Caco-2 (cell line): ENCODE results near the gene TUBA1A. TPM values are rescaled to one million over a fixed set of nuclear protein-coding genes. Genes with fewer than 3 reads are reported as not detected.

Experiments
- BruUV-seq: library from RNA; stranded (reverse); fragments of 400-500 nt; replicated peaks from 2 replicates; lab custom pipeline; 2021; lab: Mats Ljungman, UMichigan
- CTCF ChIA-PET: fragments of 300-600 bp; sonication (Branson Sonifier 250); formaldehyde crosslinking; loops from one replicate; lab custom pipeline; 2022; ENCODE audit warnings: antibody characterized with exemption; lab: Charles Lee
- POLR2A ChIA-PET: fragments of 300-600 bp; sonication (Branson Sonifier 250); formaldehyde crosslinking; loops from one replicate; lab custom pipeline; 2022; ENCODE audit warnings: antibody characterized with exemption; lab: Charles Lee
- DNase-seq, 2 experiments: peaks; one replicate each; pipeline versions ENCODE4 v3.0.0 to v3.0.0-alpha.2; 2020 to 2022
- H3K27me3 ChIP-seq: replicated peaks from 2 replicates; pipeline ENCODE4 v1.6.0; 2011; ENCODE audit warnings: low read length; ENCODE audit not compliant: control insufficient read depth, insufficient read depth
- H3K36me3 ChIP-seq: 2 replicates; pipeline ENCODE4 v1.5.1; 2011; ENCODE audit warnings: low read length; ENCODE audit not compliant: control insufficient read depth, insufficient read depth
- H3K4me1 ChIP-seq: fragments of 250-450 bp; sonication (Bioruptor Pico); 2 replicates; pipeline ENCODE4 v1.5.1; 2020; ENCODE audit warnings: mild to moderate bottlenecking
- H3K4me3 ChIP-seq: 2 replicates; pipeline ENCODE4 v1.5.1; 2011; ENCODE audit warnings: low read depth, mild to moderate bottlenecking, control low read depth, low read length
- H3K9me3 ChIP-seq: fragments of 250-450 bp; sonication (Bioruptor Pico); 2 replicates; pipeline ENCODE4 v1.5.1; 2020; ENCODE audit warnings: mild to moderate bottlenecking, moderate library complexity
- H3K27ac Mint-ChIP-seq: one replicate; pipeline ENCODE4 v1.8.0; 2022; ENCODE audit warnings: mixed read lengths; ENCODE audit not compliant: unreplicated experiment
- H3K27me3 Mint-ChIP-seq: one replicate; pipeline ENCODE4 v1.8.0; 2022; ENCODE audit warnings: mixed read lengths; ENCODE audit not compliant: insufficient read depth, unreplicated experiment
- H3K36me3 Mint-ChIP-seq: one replicate; pipeline ENCODE4 v1.8.0; 2022; ENCODE audit warnings: mild to moderate bottlenecking, mixed read lengths; ENCODE audit not compliant: insufficient read depth, unreplicated experiment
- H3K4me1 Mint-ChIP-seq: one replicate; pipeline ENCODE4 v1.8.0; 2022; ENCODE audit warnings: low read depth, mixed read lengths; ENCODE audit not compliant: unreplicated experiment
- H3K4me3 Mint-ChIP-seq: one replicate; pipeline ENCODE4 v1.8.0; 2022; ENCODE audit warnings: mild to moderate bottlenecking, moderate library complexity, mixed read lengths; ENCODE audit not compliant: unreplicated experiment
- H3K9me3 Mint-ChIP-seq: one replicate; pipeline ENCODE4 v1.8.0; 2022; ENCODE audit warnings: mixed read lengths; ENCODE audit not compliant: unreplicated experiment
- CTCF ChIP-seq, 2 experiments: fragments of 200-600 bp in 1 of 2; IDR thresholded peaks; 1 replicate in 1 of 2; 2 replicates in 1 of 2; pipeline versions ENCODE4 v1.5.1 to v1.8.0; 2011 to 2022; ENCODE audit warnings: antibody characterized with exemption in 1 of 2, control low read depth in 1 of 2, inconsistent platforms in 1 of 2, low read depth in 1 of 2, low read length in 1 of 2, mild to moderate bottlenecking in 1 of 2, moderate library complexity in 1 of 2; ENCODE audit not compliant: insufficient read depth in 1 of 2, severe bottlenecking in 1 of 2, unreplicated experiment in 1 of 2
- intact Hi-C: fragments of 100-400 bp; cut with micrococcal nuclease; formaldehyde crosslinking; loops from one replicate; pipeline ENCODE4 v1.10.0; 2022; ENCODE audit not compliant: unreplicated experiment
- total RNA-seq: library from RNA; stranded (reverse); gene quantifications from 2 replicates; pipeline ENCODE4 v1.2.3, GENCODE V29; 2022

The TUBA1A gene
- total RNA-seq, 1 experiment from 2014 or later = 9.1 TPM

GRCh38 chr12:49161092-49161795 lies 27.6 kb downstream of the TUBA1A start:
- no peaks in the 10 kb centered on the region for H3K36me3 ChIP-seq
- H3K4me1 Mint-ChIP-seq = no peaks in the 10 kb centered on the region
- H3K27me3 ChIP-seq = no peaks in the 10 kb centered on the region
- H3K27me3 Mint-ChIP-seq = no peaks in the 10 kb centered on the region
- ChIA-PET CTCF (no interaction called here), POLR2A (no interaction called here)
- intact Hi-C loops = no loop called here
- H3K36me3 Mint-ChIP-seq = no peaks in the 10 kb centered on the region
- no peak overlapping the region for H3K27ac Mint-ChIP-seq
- H3K9me3 Mint-ChIP-seq = no peaks in the 10 kb centered on the region
- H3K9me3 ChIP-seq = no peaks in the 10 kb centered on the region
- no TSS peak for BruUV-seq
- H3K4me3 Mint-ChIP-seq = no peak overlapping the region
- no peak for DNase-seq
- no peaks in the 10 kb centered on the region for H3K4me1 ChIP-seq
- TF ChIP-seq CTCF (IDR thresholded peaks at IDR 0.05; ENCODE audit: insufficient read depth in 1 of 2, low read depth in 1 of 2, low read length in 1 of 2, severe bottlenecking in 1 of 2, unreplicated experiment in 1 of 2) = no peak
- no peak overlapping the region for H3K4me3 ChIP-seq

GRCh38 chr12:49160399-49160798 lies 28.5 kb downstream of the TUBA1A start:
- DNase-seq = no peak
- POLR2A ChIA-PET = no interaction called here
- no peak overlapping the region for H3K4me3 Mint-ChIP-seq

GRCh38 chr12:49154221-49154620 lies 34.7 kb downstream of the TUBA1A start:
- H3K4me3 Mint-ChIP-seq = no peak overlapping the region
- no peaks in the 10 kb centered on the region for H3K9me3 Mint-ChIP-seq
- H3K36me3 ChIP-seq = no peaks in the 10 kb centered on the region
- no peak for DNase-seq
- H3K4me1 Mint-ChIP-seq = no peaks in the 10 kb centered on the region
- BruUV-seq = no TSS peak
- TF ChIP-seq CTCF (IDR thresholded peaks at IDR 0.05; ENCODE audit: insufficient read depth in 1 of 2, low read depth in 1 of 2, low read length in 1 of 2, severe bottlenecking in 1 of 2, unreplicated experiment in 1 of 2) = no peak
- no peak overlapping the region for H3K4me3 ChIP-seq
- no peaks in the 10 kb centered on the region for H3K9me3 ChIP-seq
- no peaks in the 10 kb centered on the region for H3K27me3 Mint-ChIP-seq
- no peak overlapping the region for H3K27ac Mint-ChIP-seq
- H3K36me3 Mint-ChIP-seq = no peaks in the 10 kb centered on the region
- CTCF ChIA-PET = no interaction called here
- no peaks in the 10 kb centered on the region for H3K27me3 ChIP-seq
- no peaks in the 10 kb centered on the region for H3K4me1 ChIP-seq
- intact Hi-C loops = no loop called here
- POLR2A ChIA-PET = no interaction called here

More at GRCh38 chr12:49160399-49160798, 28.5 kb downstream of the TUBA1A start:
- no peaks in the 10 kb centered on the region for H3K36me3 Mint-ChIP-seq
- no peaks in the 10 kb centered on the region for H3K4me1 Mint-ChIP-seq
- Histone ChIP-seq H3K9me3 (no peaks in the 10 kb centered on the region), H3K4me3 (no peak overlapping the region), H3K36me3 (no peaks in the 10 kb centered on the region), H3K4me1 (no peaks in the 10 kb centered on the region), H3K27me3 (no peaks in the 10 kb centered on the region)
- no peaks in the 10 kb centered on the region for H3K9me3 Mint-ChIP-seq
- TF ChIP-seq CTCF (IDR thresholded peaks at IDR 0.05; ENCODE audit: insufficient read depth in 1 of 2, low read depth in 1 of 2, low read length in 1 of 2, severe bottlenecking in 1 of 2, unreplicated experiment in 1 of 2) = no peak
- CTCF ChIA-PET = no interaction called here
- intact Hi-C loops = no loop called here
- H3K27ac Mint-ChIP-seq = no peak overlapping the region
- H3K27me3 Mint-ChIP-seq = no peaks in the 10 kb centered on the region
- no TSS peak for BruUV-seq
